ENCODE data around the gene RAI1.
A peak's percentile ranks its signal among the peaks of the same experiment; 100 is the strongest.

Gene RAI1

DNA sequence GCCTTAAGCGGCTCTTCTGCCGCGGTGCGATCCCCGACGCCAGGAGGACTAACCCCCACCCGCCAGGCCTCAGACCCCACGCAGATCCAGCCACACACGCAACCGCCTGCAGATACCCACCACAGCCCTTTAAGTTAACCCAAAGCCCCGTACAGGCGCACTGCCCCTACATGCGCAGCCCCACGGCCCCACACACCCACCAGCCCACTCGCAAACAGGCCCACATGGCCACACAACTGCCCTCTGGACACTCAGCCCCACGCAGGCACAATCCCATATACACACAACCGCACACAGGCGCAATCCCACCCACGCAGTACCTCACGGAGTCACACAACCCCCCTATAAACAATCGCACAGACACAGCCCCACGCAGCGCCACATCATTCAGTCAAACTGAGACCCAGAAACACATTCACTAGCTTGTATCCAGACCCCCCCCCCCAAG, 41.7 kb downstream of the RAI1 start:
- H3K36me3 ChIP-seq (replicated peaks), result no peaks in the 10 kb centered on the region
- H3K27ac ChIP-seq, result peak overlapping the region; percentile 4
- H3K4me3 ChIP-seq (ENCODE audit: low read depth, low read length), result peak overlapping the region; percentile 60
- DNase-seq, result no peak
- in situ Hi-C loops (cut with HindIII; ENCODE audit: low pct_ligation_motif_present, low sequenced_read_pairs), result no loop called here
- H3K27me3 ChIP-seq (replicated peaks), result no peaks in the 10 kb centered on the region
- TF ChIP-seq, protein P1, sequence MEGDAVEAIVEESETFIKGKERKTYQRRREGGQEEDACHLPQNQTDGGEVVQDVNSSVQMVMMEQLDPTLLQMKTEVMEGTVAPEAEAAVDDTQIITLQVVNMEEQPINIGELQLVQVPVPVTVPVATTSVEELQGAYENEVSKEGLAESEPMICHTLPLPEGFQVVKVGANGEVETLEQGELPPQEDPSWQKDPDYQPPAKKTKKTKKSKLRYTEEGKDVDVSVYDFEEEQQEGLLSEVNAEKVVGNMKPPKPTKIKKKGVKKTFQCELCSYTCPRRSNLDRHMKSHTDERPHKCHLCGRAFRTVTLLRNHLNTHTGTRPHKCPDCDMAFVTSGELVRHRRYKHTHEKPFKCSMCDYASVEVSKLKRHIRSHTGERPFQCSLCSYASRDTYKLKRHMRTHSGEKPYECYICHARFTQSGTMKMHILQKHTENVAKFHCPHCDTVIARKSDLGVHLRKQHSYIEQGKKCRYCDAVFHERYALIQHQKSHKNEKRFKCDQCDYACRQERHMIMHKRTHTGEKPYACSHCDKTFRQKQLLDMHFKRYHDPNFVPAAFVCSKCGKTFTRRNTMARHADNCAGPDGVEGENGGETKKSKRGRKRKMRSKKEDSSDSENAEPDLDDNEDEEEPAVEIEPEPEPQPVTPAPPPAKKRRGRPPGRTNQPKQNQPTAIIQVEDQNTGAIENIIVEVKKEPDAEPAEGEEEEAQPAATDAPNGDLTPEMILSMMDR (IDR thresholded peaks at IDR 0.05; ENCODE audit: low read depth, low read length, missing control alignments), result no peak

GRCh38 chr17:17723354-17724261, 42.4 kb downstream of the RAI1 start:
- Histone ChIP-seq H3K36me3 (replicated peaks) (no peaks in the 10 kb centered on the region), H3K27ac (peak overlapping the region; percentile 44), H3K4me3 (ENCODE audit: low read depth, low read length) (peak overlapping the region; percentile 60), H3K27me3 (replicated peaks) (no peaks in the 10 kb centered on the region)
- peak; percentile 74 for DNase-seq
- TF ChIP-seq, protein P1 (IDR thresholded peaks at IDR 0.05; ENCODE audit: low read depth, low read length, missing control alignments), result no peak
- in situ Hi-C loops (cut with HindIII; ENCODE audit: low pct_ligation_motif_present, low sequenced_read_pairs), result no loop called here

- no peak for DNase-seq
- no peaks in the 10 kb centered on the region for H3K36me3 ChIP-seq (replicated peaks)
- no peaks in the 10 kb centered on the region for H3K27me3 ChIP-seq (replicated peaks)
- in situ Hi-C loops (cut with HindIII; ENCODE audit: low pct_ligation_motif_present, low sequenced_read_pairs), result no loop called here
- TF ChIP-seq, protein P1 (IDR thresholded peaks at IDR 0.05; ENCODE audit: low read depth, low read length, missing control alignments), result no peak
- H3K27ac ChIP-seq, result peak overlapping the region; percentile 44
- H3K4me3 ChIP-seq (ENCODE audit: low read depth, low read length), result peak overlapping the region; percentile 60
Observed at GRCh38 chr17:17724307-17725010, 43.2 kb downstream of the RAI1 start.

DNA sequence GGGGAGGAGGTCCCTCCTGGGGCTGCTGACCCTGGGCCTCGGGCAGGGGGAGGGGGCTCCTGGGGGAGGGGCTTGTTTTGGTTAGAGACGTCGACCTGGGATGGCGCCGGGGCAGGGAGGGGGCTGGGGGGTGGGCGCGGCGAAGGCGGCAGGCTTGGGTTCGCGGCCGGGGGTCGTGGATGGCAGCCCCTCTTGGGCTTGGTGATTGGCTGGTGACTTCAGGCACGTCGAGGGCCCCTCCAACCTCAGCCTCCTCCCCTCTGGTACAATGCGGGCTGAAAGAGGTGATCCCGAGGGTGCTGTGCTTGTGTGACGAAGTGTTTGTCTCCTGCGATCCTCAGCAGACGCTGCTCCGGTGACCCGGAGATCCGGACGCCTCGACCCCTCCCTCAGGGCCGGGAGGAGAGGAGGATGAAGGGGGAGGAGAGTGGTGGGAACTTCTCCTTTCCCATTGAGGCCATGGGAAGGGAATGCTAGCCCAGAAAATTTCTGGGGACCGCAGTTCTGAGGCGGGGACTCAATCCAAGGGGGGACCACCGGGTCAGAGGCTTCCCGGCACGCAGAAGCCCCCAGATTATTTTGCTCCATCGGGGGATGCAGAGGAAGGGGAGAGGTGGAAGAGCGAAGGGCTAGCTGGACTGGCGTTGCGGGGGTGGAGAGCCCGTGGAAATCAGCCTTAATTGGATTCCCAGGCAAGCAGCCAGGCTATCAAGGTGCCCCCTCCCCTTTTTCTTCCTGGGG, 43.9 kb downstream of the RAI1 start:
- in situ Hi-C loops (cut with HindIII; ENCODE audit: low pct_ligation_motif_present, low sequenced_read_pairs), result no loop called here
- Histone ChIP-seq H3K27me3 (replicated peaks) (no peaks in the 10 kb centered on the region), H3K4me3 (ENCODE audit: low read depth, low read length) (peak overlapping the region; percentile 60), H3K36me3 (replicated peaks) (no peaks in the 10 kb centered on the region), H3K27ac (no peak overlapping the region)
- no peak for DNase-seq
- TF ChIP-seq, protein P1 (IDR thresholded peaks at IDR 0.05; ENCODE audit: low read depth, low read length, missing control alignments), result no peak

GRCh38 chr17:17725752-17726457, 44.6 kb downstream of the RAI1 start:
- Histone ChIP-seq H3K27ac (no peak overlapping the region), H3K4me3 (ENCODE audit: low read depth, low read length) (no peak overlapping the region), H3K27me3 (replicated peaks) (no peaks in the 10 kb centered on the region), H3K36me3 (replicated peaks) (no peaks in the 10 kb centered on the region)
- TF ChIP-seq, protein P1 (IDR thresholded peaks at IDR 0.05; ENCODE audit: low read depth, low read length, missing control alignments), result no peak
- no peak for DNase-seq
- in situ Hi-C loops (cut with HindIII; ENCODE audit: low pct_ligation_motif_present, low sequenced_read_pairs), result no loop called here
